ENCODE measurements around the gene RPL22. TPM values are rescaled to one million over a fixed set of nuclear protein-coding genes. Genes with fewer than 3 reads are reported as not detected.

The RPL22 gene
- total RNA-seq, 1 experiment from 2014 or later = 456 TPM

- TF ChIP-seq ZBTB33 (IDR thresholded peaks at IDR 0.05; ENCODE audit: extremely low read depth, insufficient replicate concordance, low read length) (no peak), POLR2AphosphoS5 (IDR thresholded peaks at IDR 0.05; ENCODE audit: low read depth, low read length) (no peak), YY1 (IDR thresholded peaks at IDR 0.05; ENCODE audit: extremely low read depth, insufficient replicate concordance, low read depth, low read length) (no peak), RAD21 (IDR thresholded peaks at IDR 0.05; ENCODE audit: low read depth) (no peak)
- TF ChIP-seq, protein P1, sequence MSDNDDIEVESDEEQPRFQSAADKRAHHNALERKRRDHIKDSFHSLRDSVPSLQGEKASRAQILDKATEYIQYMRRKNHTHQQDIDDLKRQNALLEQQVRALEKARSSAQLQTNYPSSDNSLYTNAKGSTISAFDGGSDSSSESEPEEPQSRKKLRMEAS (IDR thresholded peaks at IDR 0.05) = no peak
Measured at GRCh38 chr1:6163973-6164617, 35.3 kb downstream of the RPL22 start (continued).

- H3K4me2 ChIP-seq (ENCODE audit: low read length) = no peak overlapping the region
- peaks cover 1 to 2% of the 10 kb centered on the region in 2 experiments for H3K4me1 ChIP-seq (ENCODE audit: control insufficient read depth in 1 of 2, insufficient read depth in 2 of 2, low read length in 2 of 2)
- no TSS peak for BruUV-seq (replicated peaks)
- ATAC-seq (no peak), DNase-seq (ENCODE audit: low read depth, low spot score) (no peak)
- H3K27me3 ChIP-seq (ENCODE audit: insufficient read depth, low read length) = no peaks in the 10 kb centered on the region
- H3K9ac ChIP-seq (ENCODE audit: low read length) = no peak overlapping the region
- no peaks in the 10 kb centered on the region for H3K79me2 ChIP-seq (ENCODE audit: insufficient read depth, low read length)
- no peak overlapping the region for H3K27ac ChIP-seq (ENCODE audit: low read depth, low read length)
- ChIA-PET RAD21 (ENCODE audit: low non-redundant PET in 1 of 2, low total read pairs in 2 of 2, uncharacterized antibody in 2 of 2, unreplicated experiment in 2 of 2) (no interaction called here), POLR2A (no interaction called here), CTCF (no interaction called here)
- no peak overlapping the region for H3K4me3 ChIP-seq (replicated peaks in 1 of 2; ENCODE audit: low read depth in 1 of 2, low read length in 2 of 2)
- no peaks in the 10 kb centered on the region for H4K20me1 ChIP-seq (ENCODE audit: insufficient read depth)
- intact Hi-C loops (cut with micrococcal nuclease) = no loop called here
- no peak for TF ChIP-seq CEBPB (IDR thresholded peaks at IDR 0.05; ENCODE audit: low read depth)
- H3K36me3 ChIP-seq (ENCODE audit: control insufficient read depth in 1 of 2, insufficient read depth in 2 of 2, low read length in 2 of 2) = no peaks in the 10 kb centered on the region
- no peak overlapping the region for H2AFZ ChIP-seq (ENCODE audit: low read depth, low read length, poor library complexity, severe bottlenecking)
- no peaks in the 10 kb centered on the region for H3K9me3 ChIP-seq (ENCODE audit: control insufficient read depth in 1 of 2, insufficient read depth in 1 of 2, low read depth in 1 of 2, low read length in 2 of 2)
- no peaks in the 10 kb centered on the region for H3K9me2 ChIP-seq (ENCODE audit: insufficient read depth)
Measured at GRCh38 chr1:6163191-6163972, 36.0 kb downstream of the RPL22 start.
